Breast epithelium (tissue), 4 donors: ENCODE measurements around the gene RAX2. TPM values are rescaled to one million over a fixed set of nuclear protein-coding genes. Genes with fewer than 3 reads are reported as not detected.

Experiments used
- DNase-seq, 2 donors: peaks; one replicate each; pipeline ENCODE4 v3.0.0-alpha.2; 2019; ENCODE audit warnings: low spot score in 2 of 2
- H3K27ac ChIP-seq, 2 donors: fragments of 200-600 bp; sonication (generic) in 1 of 2; one replicate each; pipeline ENCODE4 v1.5.1; 2016 to 2019; ENCODE audit warnings: mild to moderate bottlenecking in 1 of 2
- H3K27me3 ChIP-seq, 2 donors: fragments of 200-600 bp; sonication (generic) in 1 of 2; one replicate each; pipeline versions ENCODE4 v1.5.1 to v1.6.0; 2017 to 2019; ENCODE audit warnings: control low read depth in 1 of 2, mild to moderate bottlenecking in 1 of 2
- H3K36me3 ChIP-seq: fragments of 200-600 bp; one replicate; pipeline ENCODE4 v1.5.1; 2019
- H3K4me1 ChIP-seq, 2 donors: fragments of 200-600 bp; sonication (generic); one replicate each; pipeline ENCODE4 v1.5.1; 2016 to 2019; ENCODE audit warnings: control low read depth in 1 of 2
- H3K4me3 ChIP-seq, 3 donors: fragments of 200-600 bp; sonication (generic); 1 replicate in 2 of 3; 2 replicates in 1 of 3; pipeline ENCODE4 v1.5.1; 2016 to 2019; ENCODE audit warnings: mild to moderate bottlenecking in 3 of 3, moderate library complexity in 2 of 3
- H3K9me3 ChIP-seq, 2 donors: fragments of 200-600 bp; sonication (generic) in 1 of 2; one replicate each; pipeline ENCODE4 v1.5.1; 2016 to 2019; ENCODE audit warnings: control low read depth in 1 of 2
- POLR2A ChIP-seq: fragments of 450-650 bp; IDR thresholded peaks from one replicate; pipeline ENCODE4 v1.6.1; 2016; ENCODE audit warnings: antibody characterized with exemption, mild to moderate bottlenecking, moderate library complexity
- POLR2AphosphoS5 ChIP-seq, 3 donors: sonication (generic); formaldehyde crosslinking; IDR thresholded peaks; one replicate each; pipeline ENCODE4 v1.6.1; 2017; ENCODE audit warnings: antibody characterized with exemption in 3 of 3
- intact Hi-C: fragments of 100-400 bp; cut with DNase I; formaldehyde crosslinking; loops from one replicate; pipeline ENCODE4 v1.15.1; 2023; ENCODE audit warnings: low total_unique reads
- total RNA-seq, 3 donors: library from RNA; depleted of rRNA; stranded (reverse); fragments of >200 nt; gene quantifications; one replicate each; pipeline ENCODE4 v1.1.0, GENCODE V29; 2016
- TF ChIP-seq, protein P1 (sequence below), 3 donors: fragments of 450-650 bp; IDR thresholded peaks; one replicate each; pipeline ENCODE4 v1.5.1; 2016 to 2017; ENCODE audit warnings: antibody characterized with exemption in 3 of 3, mild to moderate bottlenecking in 3 of 3, moderate library complexity in 3 of 3

The RAX2 gene
- total RNA-seq, 3 donors from 2014 or later: 0.66 TPM; not detected in 2

DNA sequence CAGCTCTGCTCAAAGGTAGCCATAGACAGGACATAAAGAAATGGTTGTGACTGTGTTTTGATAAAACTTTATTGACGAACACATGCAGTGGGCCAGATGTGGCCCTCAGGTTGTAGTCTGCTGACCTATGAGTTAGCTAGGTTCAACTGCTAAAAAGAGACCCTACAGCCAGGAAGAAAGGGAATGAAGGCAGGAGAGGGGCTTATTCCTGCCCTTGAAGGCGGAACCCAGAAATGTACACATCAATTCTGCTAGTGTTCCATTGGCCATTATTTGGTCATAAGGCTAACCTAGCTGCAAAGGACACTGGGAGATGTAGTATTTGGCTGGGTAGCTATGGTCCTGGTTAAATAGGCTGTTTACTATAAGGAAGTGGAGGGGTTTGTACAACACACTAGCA, 28.5 kb downstream of the RAX2 start:
- no peak overlapping the region for H3K27ac ChIP-seq
- H3K4me3 ChIP-seq: no peak overlapping the region
- H3K36me3 ChIP-seq: no peaks in the 10 kb centered on the region
- intact Hi-C loops: no loop called here
- TF ChIP-seq POLR2A (no peak), POLR2AphosphoS5 (IDR thresholded peaks at IDR 0.05) (no peak)
- TF ChIP-seq, protein P1, sequence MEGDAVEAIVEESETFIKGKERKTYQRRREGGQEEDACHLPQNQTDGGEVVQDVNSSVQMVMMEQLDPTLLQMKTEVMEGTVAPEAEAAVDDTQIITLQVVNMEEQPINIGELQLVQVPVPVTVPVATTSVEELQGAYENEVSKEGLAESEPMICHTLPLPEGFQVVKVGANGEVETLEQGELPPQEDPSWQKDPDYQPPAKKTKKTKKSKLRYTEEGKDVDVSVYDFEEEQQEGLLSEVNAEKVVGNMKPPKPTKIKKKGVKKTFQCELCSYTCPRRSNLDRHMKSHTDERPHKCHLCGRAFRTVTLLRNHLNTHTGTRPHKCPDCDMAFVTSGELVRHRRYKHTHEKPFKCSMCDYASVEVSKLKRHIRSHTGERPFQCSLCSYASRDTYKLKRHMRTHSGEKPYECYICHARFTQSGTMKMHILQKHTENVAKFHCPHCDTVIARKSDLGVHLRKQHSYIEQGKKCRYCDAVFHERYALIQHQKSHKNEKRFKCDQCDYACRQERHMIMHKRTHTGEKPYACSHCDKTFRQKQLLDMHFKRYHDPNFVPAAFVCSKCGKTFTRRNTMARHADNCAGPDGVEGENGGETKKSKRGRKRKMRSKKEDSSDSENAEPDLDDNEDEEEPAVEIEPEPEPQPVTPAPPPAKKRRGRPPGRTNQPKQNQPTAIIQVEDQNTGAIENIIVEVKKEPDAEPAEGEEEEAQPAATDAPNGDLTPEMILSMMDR (IDR thresholded peaks at IDR 0.05): no peak
- no peaks in the 10 kb centered on the region for H3K9me3 ChIP-seq
- H3K4me1 ChIP-seq: no peaks in the 10 kb centered on the region
- no peaks in the 10 kb centered on the region for H3K27me3 ChIP-seq
- no peak for DNase-seq

DNA sequence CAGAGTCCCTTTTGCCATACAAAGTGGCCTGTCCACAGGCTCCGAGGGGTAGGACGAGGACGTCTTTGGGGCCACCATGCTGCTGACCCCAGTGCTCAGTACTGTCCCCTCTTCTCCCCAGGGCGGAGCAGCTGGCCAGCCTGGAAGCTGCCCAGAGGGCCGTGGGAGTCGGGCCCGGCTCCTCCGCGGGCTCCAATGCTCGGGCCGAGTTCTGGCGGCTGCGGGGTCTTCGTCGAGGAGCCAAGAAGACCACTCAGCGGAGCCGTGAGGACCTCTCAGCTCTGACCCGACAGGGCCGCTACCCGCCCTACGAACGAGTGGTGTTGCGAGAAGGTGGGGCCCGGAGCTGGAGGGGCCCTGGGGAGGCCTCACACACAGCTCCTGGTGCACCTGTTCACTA, 31.6 kb downstream of the RAX2 start:
- DNase-seq: no peak
- Histone ChIP-seq H3K4me3 (no peak overlapping the region), H3K4me1 (no peaks in the 10 kb centered on the region), H3K9me3 (no peaks in the 10 kb centered on the region), H3K36me3 (no peaks in the 10 kb centered on the region), H3K27me3 (no peaks in the 10 kb centered on the region), H3K27ac (no peak overlapping the region)
- intact Hi-C loops: no loop called here
- no peak for TF ChIP-seq POLR2A
- TF ChIP-seq POLR2AphosphoS5 (IDR thresholded peaks at IDR 0.05): no peak
- TF ChIP-seq, protein P1 (IDR thresholded peaks at IDR 0.05): no peak

DNA sequence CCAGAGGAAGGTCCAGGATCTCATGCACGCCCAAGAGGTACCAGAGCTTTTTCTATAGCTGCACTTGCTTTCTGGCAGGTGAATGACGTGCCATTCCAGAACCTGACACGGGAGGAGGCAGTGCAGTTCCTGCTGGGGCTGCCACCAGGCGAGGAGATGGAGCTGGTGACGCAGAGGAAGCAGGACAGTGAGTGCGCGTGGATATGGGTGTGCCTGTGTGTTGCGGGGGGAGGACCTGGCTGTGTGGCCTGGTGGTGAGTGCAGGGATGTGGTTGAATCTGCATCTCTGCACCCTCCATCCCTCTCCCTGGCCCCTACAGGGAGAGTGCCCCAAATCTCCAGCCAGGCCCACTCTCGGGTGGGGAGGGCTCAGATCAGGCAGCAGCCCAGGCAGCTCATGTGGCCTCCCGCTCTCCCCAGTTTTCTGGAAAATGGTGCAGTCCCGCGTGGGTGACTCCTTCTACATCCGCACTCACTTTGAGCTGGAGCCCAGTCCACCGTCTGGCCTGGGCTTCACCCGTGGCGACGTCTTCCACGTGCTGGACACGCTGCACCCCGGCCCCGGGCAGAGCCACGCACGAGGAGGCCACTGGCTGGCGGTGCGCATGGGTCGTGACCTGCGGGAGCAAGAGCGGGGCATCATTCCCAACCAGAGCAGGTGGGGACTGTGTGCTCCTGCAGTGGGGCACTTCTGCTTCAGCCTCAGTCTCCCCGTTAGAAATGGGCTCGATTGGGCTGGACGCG, 33.4 kb downstream of the RAX2 start:
- Histone ChIP-seq H3K9me3 (no peaks in the 10 kb centered on the region), H3K4me3 (no peak overlapping the region)
- intact Hi-C loops: no loop called here

DNA sequence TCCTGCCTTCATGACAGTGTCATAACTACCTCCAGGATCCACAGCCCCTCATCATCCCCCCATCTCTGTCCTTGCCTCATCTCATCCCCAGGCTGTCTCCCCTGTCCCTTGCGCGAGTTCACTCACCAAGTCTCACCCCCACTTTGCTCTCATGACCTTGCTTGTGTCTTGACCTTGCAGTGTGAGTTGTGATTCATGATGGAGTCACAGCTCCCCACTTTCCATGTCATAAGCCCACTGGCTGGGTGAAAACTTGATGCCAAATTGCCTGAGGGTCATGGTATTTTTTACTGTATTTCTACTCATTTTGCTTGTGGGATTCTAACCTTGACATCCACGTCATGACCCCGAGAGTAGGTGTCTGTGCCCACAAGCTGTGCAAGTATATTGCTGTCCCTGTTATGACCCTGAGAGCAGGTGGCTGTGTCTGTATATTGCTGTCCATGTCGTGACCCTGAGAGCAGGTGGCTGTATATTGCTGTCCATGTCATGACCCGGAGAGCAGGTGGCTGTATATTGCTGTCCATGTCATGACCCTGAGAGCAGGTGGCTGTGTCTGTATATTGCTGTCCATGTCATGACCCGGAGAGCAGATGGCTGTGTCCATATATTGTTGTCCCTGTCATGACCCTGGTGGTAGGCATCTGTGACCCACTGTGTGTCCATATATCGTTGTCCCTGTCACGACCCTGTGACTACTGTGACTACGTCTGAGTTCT, 34.4 kb downstream of the RAX2 start:
- TF ChIP-seq POLR2A: no peak
- no peak for TF ChIP-seq POLR2AphosphoS5 (IDR thresholded peaks at IDR 0.05)
- TF ChIP-seq, protein P1 (IDR thresholded peaks at IDR 0.05): no peak
- H3K36me3 ChIP-seq: no peaks in the 10 kb centered on the region
- H3K27ac ChIP-seq: no peak overlapping the region
- H3K27me3 ChIP-seq: no peaks in the 10 kb centered on the region
- H3K9me3 ChIP-seq: no peaks in the 10 kb centered on the region
- DNase-seq: no peak
- intact Hi-C loops: no loop called here
- no peak overlapping the region for H3K4me3 ChIP-seq
- H3K4me1 ChIP-seq: no peaks in the 10 kb centered on the region

More for the DNA sequence above, 33.4 kb downstream of the RAX2 start:
- H3K4me1 ChIP-seq: no peaks in the 10 kb centered on the region
- no peaks in the 10 kb centered on the region for H3K27me3 ChIP-seq
- no peak for DNase-seq
- H3K36me3 ChIP-seq: no peaks in the 10 kb centered on the region
- no peak overlapping the region for H3K27ac ChIP-seq
- TF ChIP-seq, protein P1 (IDR thresholded peaks at IDR 0.05): no peak

DNA sequence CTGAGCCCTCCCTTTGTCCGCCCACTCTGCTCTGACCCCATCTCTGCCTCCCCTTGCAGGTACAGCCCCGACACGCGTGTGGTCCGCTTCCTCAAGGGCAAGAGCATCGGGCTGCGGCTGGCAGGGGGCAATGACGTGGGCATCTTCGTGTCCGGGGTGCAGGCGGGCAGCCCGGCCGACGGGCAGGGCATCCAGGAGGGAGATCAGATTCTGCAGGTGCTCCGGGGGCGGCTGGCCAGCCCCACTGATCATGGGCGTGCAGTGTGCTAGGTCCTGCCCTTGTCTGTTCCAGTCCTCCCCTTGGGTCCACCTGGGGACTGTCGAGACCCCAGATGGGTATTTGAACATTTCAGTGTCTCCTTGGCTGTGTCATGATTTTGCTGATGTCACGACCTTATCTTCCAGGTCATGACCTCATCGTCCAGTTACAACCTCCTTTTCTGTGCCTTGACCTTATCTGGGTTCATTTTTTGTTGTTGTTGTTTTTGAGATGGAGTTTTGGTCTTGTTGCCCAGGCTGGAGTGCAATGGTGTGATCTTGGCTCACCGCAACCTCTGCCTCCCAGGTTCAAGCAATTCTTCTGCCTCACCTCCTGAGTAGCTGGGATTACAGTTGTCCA, 35.8 kb downstream of the RAX2 start:
- Histone ChIP-seq H3K36me3 (no peaks in the 10 kb centered on the region), H3K27me3 (no peaks in the 10 kb centered on the region), H3K4me3 (no peak overlapping the region), H3K27ac (no peak overlapping the region), H3K4me1 (no peaks in the 10 kb centered on the region), H3K9me3 (no peaks in the 10 kb centered on the region)
- TF ChIP-seq POLR2A (no peak), POLR2AphosphoS5 (IDR thresholded peaks at IDR 0.05) (no peak)
- TF ChIP-seq, protein P1 (IDR thresholded peaks at IDR 0.05): no peak
- no peak for DNase-seq
- intact Hi-C loops: no loop called here
